RWPE1 (cell line): ENCODE results near the gene MADD.

ENCODE experiments used
- CTCF ChIA-PET: fragments of 350-600 bp; sonication (Branson Sonifier 250); formaldehyde crosslinking; extraction: SDS; loops from one replicate; lab custom pipeline; 2021; lab: Yijun Ruan, JAX
- POLR2A ChIA-PET: fragments of 400-600 bp; formaldehyde crosslinking; extraction: SDS; loops from one replicate; lab custom pipeline; 2020; ENCODE audit warnings: antibody characterized with exemption; ENCODE audit not compliant: low non-redundant PET; lab: Yijun Ruan, JAX
- DNase-seq: peaks from one replicate; pipeline ENCODE4 v3.0.0; 2012; ENCODE audit warnings: low spot score
- H3K27ac ChIP-seq: fragments of 450-650 bp; 2 replicates; pipeline ENCODE4 v1.5.1; 2017
- TF ChIP-seq, protein P1 (sequence below): fragments of 450-650 bp; conservative IDR thresholded peaks from 2 replicates; pipeline ENCODE4 v1.5.1; 2017; ENCODE audit warnings: low read depth, mild to moderate bottlenecking

MADD gene

DNA sequence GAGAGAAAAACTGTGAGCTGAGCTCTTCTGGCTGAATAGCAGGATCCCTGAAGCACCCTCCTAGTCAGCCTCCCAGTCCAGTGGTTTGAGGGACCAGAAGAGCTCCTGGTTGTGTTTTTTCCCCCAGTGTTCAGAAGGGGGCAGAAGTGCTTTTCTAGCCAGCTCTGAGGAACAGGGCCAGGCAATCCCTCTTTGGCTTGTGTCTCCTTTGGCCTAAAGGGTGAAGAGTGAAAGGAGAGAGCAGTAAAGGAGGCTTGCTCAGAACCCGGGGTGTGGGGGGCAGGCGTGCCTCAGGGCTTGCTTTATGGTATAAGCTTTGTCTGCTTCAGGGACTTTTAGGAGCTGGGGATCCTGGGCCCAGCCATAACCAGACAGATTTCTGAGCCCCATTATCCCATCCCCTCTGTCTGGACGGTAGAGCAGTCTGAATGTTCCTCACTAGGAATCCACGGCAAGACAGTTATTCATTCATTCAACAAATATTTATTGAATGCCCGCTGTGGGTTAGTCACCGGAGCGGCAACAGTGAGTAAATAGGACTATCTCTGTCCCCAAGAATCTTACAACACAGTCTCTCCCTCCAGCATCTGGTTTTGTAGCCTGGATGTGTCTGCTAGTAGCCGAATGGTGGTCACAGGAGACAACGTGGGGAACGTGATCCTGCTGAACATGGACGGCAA lies 35.8 kb upstream of the MADD start:
- ChIA-PET CTCF (interaction anchor here (0.5 to 2.5 kb wide), 5 partner anchors 12 to 120 kb away, joined by 3 to 10 read pairs (median 3); no protein-coding TSS in a partner anchor), POLR2A (interaction anchor here (0.5 to 1.1 kb wide), 4 partner anchors 14 to 40 kb away, joined by 3 to 5 read pairs (median 4); partner anchors contain the start of gene NR1H3)
- peak overlapping the region; percentile 55 for H3K27ac ChIP-seq
- TF ChIP-seq, protein P1, sequence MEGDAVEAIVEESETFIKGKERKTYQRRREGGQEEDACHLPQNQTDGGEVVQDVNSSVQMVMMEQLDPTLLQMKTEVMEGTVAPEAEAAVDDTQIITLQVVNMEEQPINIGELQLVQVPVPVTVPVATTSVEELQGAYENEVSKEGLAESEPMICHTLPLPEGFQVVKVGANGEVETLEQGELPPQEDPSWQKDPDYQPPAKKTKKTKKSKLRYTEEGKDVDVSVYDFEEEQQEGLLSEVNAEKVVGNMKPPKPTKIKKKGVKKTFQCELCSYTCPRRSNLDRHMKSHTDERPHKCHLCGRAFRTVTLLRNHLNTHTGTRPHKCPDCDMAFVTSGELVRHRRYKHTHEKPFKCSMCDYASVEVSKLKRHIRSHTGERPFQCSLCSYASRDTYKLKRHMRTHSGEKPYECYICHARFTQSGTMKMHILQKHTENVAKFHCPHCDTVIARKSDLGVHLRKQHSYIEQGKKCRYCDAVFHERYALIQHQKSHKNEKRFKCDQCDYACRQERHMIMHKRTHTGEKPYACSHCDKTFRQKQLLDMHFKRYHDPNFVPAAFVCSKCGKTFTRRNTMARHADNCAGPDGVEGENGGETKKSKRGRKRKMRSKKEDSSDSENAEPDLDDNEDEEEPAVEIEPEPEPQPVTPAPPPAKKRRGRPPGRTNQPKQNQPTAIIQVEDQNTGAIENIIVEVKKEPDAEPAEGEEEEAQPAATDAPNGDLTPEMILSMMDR = no peak
- DNase-seq = no peak

DNA sequence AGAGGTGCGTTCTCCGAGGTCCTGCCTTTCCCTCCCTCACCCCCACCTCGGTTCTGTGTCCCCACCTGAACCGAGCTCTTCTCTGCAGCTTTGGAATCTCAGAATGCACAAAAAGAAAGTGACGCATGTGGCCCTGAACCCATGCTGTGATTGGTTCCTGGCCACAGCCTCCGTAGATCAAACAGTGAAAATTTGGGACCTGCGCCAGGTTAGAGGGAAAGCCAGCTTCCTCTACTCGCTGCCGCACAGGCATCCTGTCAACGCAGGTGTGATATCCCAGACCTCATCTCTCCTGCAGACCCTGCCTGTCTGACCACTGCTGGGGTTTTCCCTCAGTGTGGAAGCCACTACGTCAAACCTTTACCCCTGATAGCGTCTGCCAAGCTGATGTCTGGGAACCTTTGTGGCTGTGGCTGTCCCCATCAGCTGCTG lies 35.2 kb upstream of the MADD start:
- no peak for DNase-seq
- CTCF ChIA-PET = interaction anchor here (0.5 to 2.5 kb wide), 4 partner anchors 38 to 120 kb away, joined by 3 to 10 read pairs (median 4); no protein-coding TSS in a partner anchor

DNA sequence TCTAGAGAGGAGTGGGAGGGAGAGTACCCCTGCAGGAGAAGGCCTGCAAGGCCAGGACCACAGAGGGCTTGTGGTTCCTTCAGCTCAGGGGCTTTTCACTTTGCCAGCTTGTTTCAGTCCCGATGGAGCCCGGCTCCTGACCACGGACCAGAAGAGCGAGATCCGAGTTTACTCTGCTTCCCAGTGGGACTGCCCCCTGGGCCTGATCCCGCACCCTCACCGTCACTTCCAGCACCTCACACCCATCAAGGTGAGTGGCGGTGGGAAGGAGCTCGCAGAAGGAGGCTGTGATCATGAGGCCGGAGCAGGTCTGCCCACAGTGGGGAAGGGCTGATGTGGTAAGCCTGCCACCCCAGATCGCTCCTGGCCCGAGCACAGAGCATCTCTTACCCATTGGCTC lies 34.8 kb upstream of the MADD start:
- TF ChIP-seq, protein P1 = no peak
- ChIA-PET CTCF (interaction anchor here (0.5 to 2.5 kb wide), 5 partner anchors 55 to 587 kb away, joined by 3 to 10 read pairs (median 3); no protein-coding TSS in a partner anchor), POLR2A (interaction anchor here (0.6 kb wide), 1 partner anchor 50 kb away, joined by 4 read pairs; no protein-coding TSS in a partner anchor)
- DNase-seq = no peak
- peak overlapping the region; percentile 55 for H3K27ac ChIP-seq

More for the DNA sequence above, 35.2 kb upstream of the MADD start:
- TF ChIP-seq, protein P1 = no peak
- POLR2A ChIA-PET = no interaction called here
- peak overlapping the region; percentile 55 for H3K27ac ChIP-seq

DNA sequence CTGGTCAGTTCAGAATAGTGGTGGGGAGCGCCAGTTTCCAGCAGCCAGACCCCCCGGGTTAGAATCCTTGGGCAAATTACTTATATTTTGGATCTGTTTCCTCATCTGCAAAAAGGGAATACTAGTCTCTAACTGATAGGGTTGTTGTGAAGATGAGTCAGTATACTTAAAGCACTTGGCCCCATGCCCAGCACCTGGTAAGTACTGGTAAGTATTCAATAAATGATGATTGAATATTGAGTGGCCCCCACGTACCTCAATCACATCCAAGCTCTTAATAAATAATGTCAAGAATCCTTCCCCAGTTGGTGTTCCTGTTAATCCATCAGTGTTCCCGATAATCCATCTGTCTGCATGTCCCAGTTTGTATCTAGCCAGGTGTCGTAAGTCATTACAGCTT lies 33.5 kb upstream of the MADD start:
- no peak overlapping the region for H3K27ac ChIP-seq
- POLR2A ChIA-PET = interaction anchor here (0.7 kb wide), 1 partner anchor 72 kb away, joined by 3 read pairs; no protein-coding TSS in a partner anchor
- no peak for DNase-seq
- CTCF ChIA-PET = no interaction called here
- TF ChIP-seq, protein P1 = no peak

DNA sequence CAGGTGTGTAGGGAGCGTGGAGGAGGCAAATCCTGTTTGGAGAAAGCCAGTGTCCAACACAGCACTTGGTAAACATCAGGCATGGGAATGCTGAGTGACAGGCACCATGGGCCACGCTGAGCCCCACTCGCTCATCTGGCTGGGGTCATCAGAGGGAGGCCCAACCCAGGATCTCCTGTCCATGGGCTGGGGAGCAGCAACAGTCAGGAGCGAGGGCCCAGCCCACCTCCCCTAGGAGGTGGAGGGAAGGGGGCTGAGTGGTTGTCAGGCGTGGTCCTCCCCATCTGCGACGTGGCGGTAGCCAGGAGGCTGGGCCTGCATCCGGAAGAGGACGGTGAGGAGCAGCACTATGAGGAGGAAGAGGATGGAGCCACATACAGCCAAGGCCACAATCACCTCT lies 30.1 kb upstream of the MADD start:
- POLR2A ChIA-PET = interaction anchor here (0.6 kb wide), 1 partner anchor 13 kb away, joined by 17 read pairs; no protein-coding TSS in a partner anchor
- no peak for DNase-seq
- H3K27ac ChIP-seq = peak overlapping the region; percentile 32
- TF ChIP-seq, protein P1 = no peak
- CTCF ChIA-PET = no interaction called here

DNA sequence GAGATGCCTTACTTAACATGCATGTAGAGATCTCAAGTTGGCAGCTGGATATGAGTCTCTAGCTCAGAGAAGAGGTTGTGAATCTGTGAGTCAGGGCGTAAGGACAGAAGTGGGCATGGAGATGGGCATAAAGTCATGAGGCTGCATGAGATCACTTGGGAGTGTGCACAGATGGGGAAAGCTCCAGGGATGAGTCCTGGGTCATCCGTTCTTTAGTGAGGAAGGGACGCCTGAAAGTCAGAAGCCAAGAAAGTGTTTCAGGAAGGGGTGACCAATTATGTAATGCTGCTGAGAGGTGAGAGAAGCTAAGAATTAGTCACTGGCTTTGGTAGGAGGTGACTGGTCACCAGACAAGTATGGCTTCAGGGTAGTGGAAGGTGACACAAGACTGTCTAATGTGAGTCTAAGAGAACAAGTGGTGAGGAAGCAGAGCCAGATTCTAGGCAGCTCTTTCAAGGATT lies 28.1 kb upstream of the MADD start:
- CTCF ChIA-PET = interaction anchor here (0.5 kb wide), 1 partner anchor 93 kb away, joined by 3 read pairs; no protein-coding TSS in a partner anchor
- DNase-seq = no peak
- peak overlapping the region; percentile 61 for H3K27ac ChIP-seq
- POLR2A ChIA-PET = interaction anchor here (0.9 kb wide), 1 partner anchor 10 kb away, joined by 4 read pairs; no protein-coding TSS in a partner anchor
- TF ChIP-seq, protein P1 = no peak
